Astrocyte of the cerebellum (primary cell): ENCODE measurements around the gene CHAC1.

Source experiments
- DNase-seq: peaks from one replicate; pipeline ENCODE4 v3.0.0-alpha.2; 2011; ENCODE audit warnings: low read depth
- H3K4me3 ChIP-seq: 2 replicates; pipeline ENCODE4 v1.5.1; 2011; ENCODE audit warnings: mild to moderate bottlenecking, low read depth, low read length, moderate library complexity
- CTCF ChIP-seq: IDR thresholded peaks from 2 replicates; pipeline ENCODE4 v1.5.1; 2012; ENCODE audit warnings: low read length, low read depth, moderate library complexity, mild to moderate bottlenecking; ENCODE audit errors: missing control alignments
- in situ Hi-C: cut with HindIII; loops from 2 replicates; pipeline ENCODE4 v1.10.0; 2017; ENCODE audit warnings: low sequenced_read_pairs

CHAC1 gene

GRCh38 chr15:40992241-40992741, 39.0 kb downstream of the CHAC1 start:
- in situ Hi-C loops: no loop called here
- DNase-seq: no peak
- no peak for TF ChIP-seq CTCF
- no peak overlapping the region for H3K4me3 ChIP-seq

GRCh38 chr15:40992825-40993224, 39.6 kb downstream of the CHAC1 start:
- no peak overlapping the region for H3K4me3 ChIP-seq
- in situ Hi-C loops: no loop called here
- no peak for TF ChIP-seq CTCF
- no peak for DNase-seq

- DNase-seq: no peak
- in situ Hi-C loops: no loop called here
- no peak overlapping the region for H3K4me3 ChIP-seq
- TF ChIP-seq CTCF: no peak
These were observed 42.4 kb downstream of the CHAC1 start for GRCh38 chr15:40995656-40996055.

GRCh38 chr15:40999190-40999589, 45.9 kb downstream of the CHAC1 start:
- TF ChIP-seq CTCF: no peak
- DNase-seq: no peak
- in situ Hi-C loops: no loop called here
- no peak overlapping the region for H3K4me3 ChIP-seq

GRCh38 chr15:41001524-41002214, 48.4 kb downstream of the CHAC1 start:
- no peak for DNase-seq
- H3K4me3 ChIP-seq: no peak overlapping the region
- TF ChIP-seq CTCF: no peak
- in situ Hi-C loops: no loop called here

- in situ Hi-C loops: no loop called here
- TF ChIP-seq CTCF: no peak
- H3K4me3 ChIP-seq: no peak overlapping the region
- no peak for DNase-seq
These were observed 51.2 kb downstream of the CHAC1 start for GRCh38 chr15:41004490-41004889.
